HG03095 (cell line): Measurements from ENCODE around the gene NUDCD3.

Source experiments
- ATAC-seq: cut with Tn5 transposase; IDR thresholded peaks from one replicate; pipeline ENCODE4 v1.9.1; 2021; ENCODE audit warnings: moderate library complexity; ENCODE audit not compliant: unreplicated experiment

Gene NUDCD3

GRCh38 chr7:44482502-44483485 lies 7.7 kb downstream of the NUDCD3 start:
- ATAC-seq: no peak

- no peak for ATAC-seq
Observed at GRCh38 chr7:44477938-44478337, 12.5 kb downstream of the NUDCD3 start.

- ATAC-seq: peak; percentile 51
Observed at GRCh38 chr7:44477063-44477830, 13.2 kb downstream of the NUDCD3 start.

- no peak for ATAC-seq
Observed at GRCh38 chr7:44476313-44476712, 14.1 kb downstream of the NUDCD3 start.

GRCh38 chr7:44473295-44473694 lies 17.2 kb downstream of the NUDCD3 start:
- no peak for ATAC-seq

- ATAC-seq: no peak
Observed at GRCh38 chr7:44472843-44473242, 17.6 kb downstream of the NUDCD3 start.

- no peak for ATAC-seq
Observed at GRCh38 chr7:44471850-44472249, 18.6 kb downstream of the NUDCD3 start.

- no peak for ATAC-seq
Observed at GRCh38 chr7:44471436-44471835, 19.0 kb downstream of the NUDCD3 start.

GRCh38 chr7:44470628-44471245 lies 19.7 kb downstream of the NUDCD3 start:
- ATAC-seq: no peak

- no peak for ATAC-seq
Observed at GRCh38 chr7:44470135-44470479, 20.4 kb downstream of the NUDCD3 start.

GRCh38 chr7:44469461-44470134 lies 20.9 kb downstream of the NUDCD3 start:
- ATAC-seq: no peak

- no peak for ATAC-seq
Observed at GRCh38 chr7:44467217-44467548, 23.3 kb downstream of the NUDCD3 start.

GRCh38 chr7:44466300-44467216 lies 23.9 kb downstream of the NUDCD3 start:
- no peak for ATAC-seq

- no peak for ATAC-seq
Observed at GRCh38 chr7:44465490-44465889, 25.0 kb downstream of the NUDCD3 start.

GRCh38 chr7:44463169-44463808 lies 27.2 kb downstream of the NUDCD3 start:
- ATAC-seq: no peak

- ATAC-seq: no peak
Observed at GRCh38 chr7:44461387-44461786, 29.1 kb downstream of the NUDCD3 start.

- peak; percentile 97 for ATAC-seq
Observed at GRCh38 chr7:44460325-44460724, 30.1 kb downstream of the NUDCD3 start.

GRCh38 chr7:44455155-44455554 lies 35.3 kb downstream of the NUDCD3 start:
- no peak for ATAC-seq

- no peak for ATAC-seq
Observed at GRCh38 chr7:44454348-44454747, 36.1 kb downstream of the NUDCD3 start.

GRCh38 chr7:44451123-44451522 lies 39.3 kb downstream of the NUDCD3 start:
- no peak for ATAC-seq
